HFFc6 (cell line): Measurements from ENCODE around the gene RGCC. TPM values are rescaled to one million over a fixed set of nuclear protein-coding genes. Genes with fewer than 3 reads are reported as not detected.
A peak's percentile ranks its signal among the peaks of the same experiment; 100 is the strongest.

Experiments used
- DNase-seq: peaks from one replicate; pipeline ENCODE4 v3.0.0-alpha.2; 2018
- H3K27ac Mint-ChIP-seq: 2 replicates; pipeline ENCODE4 v1.8.0; 2020; ENCODE audit warnings: mild to moderate bottlenecking, mixed read lengths
- H3K27me3 Mint-ChIP-seq: 2 replicates; pipeline ENCODE4 v1.8.0; 2021; ENCODE audit warnings: mild to moderate bottlenecking, moderate library complexity, mixed read lengths; ENCODE audit not compliant: insufficient read depth
- H3K36me3 Mint-ChIP-seq: 2 replicates; pipeline ENCODE4 v1.8.0; 2021; ENCODE audit warnings: low read depth, mixed read lengths
- H3K4me1 Mint-ChIP-seq: 2 replicates; pipeline ENCODE4 v1.8.0; 2020; ENCODE audit warnings: low read depth, mixed read lengths
- H3K4me3 Mint-ChIP-seq: 2 replicates; pipeline ENCODE4 v1.8.0; 2020; ENCODE audit warnings: mild to moderate bottlenecking, moderate library complexity, mixed read lengths
- H3K9me3 Mint-ChIP-seq: 2 replicates; pipeline ENCODE4 v1.8.0; 2020; ENCODE audit warnings: mild to moderate bottlenecking, mixed read lengths
- long read RNA-seq: library from polyadenylated mRNA; unstranded; transcript quantifications from one replicate; pipeline ENCODE4 v2.0.0, GENCODE V29; 2019
- total RNA-seq, 6 experiments: library from RNA; stranded (reverse); fragmentation: NEBNext Ultra II Directional; extraction: Animal tissue kit (Norgen Biotek cat#: 25700); gene quantifications; 2 replicates in 1 of 6; 3 replicates in 5 of 6; pipeline ENCODE4 v1.2.3, GENCODE V29; 2021
- TF ChIP-seq, protein P1 (sequence below): fragments of 200-600 bp; sonication (generic); IDR thresholded peaks from 2 replicates; pipeline ENCODE4 v1.5.0; 2021; ENCODE audit warnings: antibody characterized with exemption, mild to moderate bottlenecking

Gene RGCC, protein sequence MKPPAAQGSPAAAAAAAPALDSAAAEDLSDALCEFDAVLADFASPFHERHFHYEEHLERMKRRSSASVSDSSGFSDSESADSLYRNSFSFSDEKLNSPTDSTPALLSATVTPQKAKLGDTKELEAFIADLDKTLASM
- under 1 TPM in 1 of 6 experiments, not detected in 5; 0.43 TPM for total RNA-seq
- long read RNA-seq: 0 reads

DNA sequence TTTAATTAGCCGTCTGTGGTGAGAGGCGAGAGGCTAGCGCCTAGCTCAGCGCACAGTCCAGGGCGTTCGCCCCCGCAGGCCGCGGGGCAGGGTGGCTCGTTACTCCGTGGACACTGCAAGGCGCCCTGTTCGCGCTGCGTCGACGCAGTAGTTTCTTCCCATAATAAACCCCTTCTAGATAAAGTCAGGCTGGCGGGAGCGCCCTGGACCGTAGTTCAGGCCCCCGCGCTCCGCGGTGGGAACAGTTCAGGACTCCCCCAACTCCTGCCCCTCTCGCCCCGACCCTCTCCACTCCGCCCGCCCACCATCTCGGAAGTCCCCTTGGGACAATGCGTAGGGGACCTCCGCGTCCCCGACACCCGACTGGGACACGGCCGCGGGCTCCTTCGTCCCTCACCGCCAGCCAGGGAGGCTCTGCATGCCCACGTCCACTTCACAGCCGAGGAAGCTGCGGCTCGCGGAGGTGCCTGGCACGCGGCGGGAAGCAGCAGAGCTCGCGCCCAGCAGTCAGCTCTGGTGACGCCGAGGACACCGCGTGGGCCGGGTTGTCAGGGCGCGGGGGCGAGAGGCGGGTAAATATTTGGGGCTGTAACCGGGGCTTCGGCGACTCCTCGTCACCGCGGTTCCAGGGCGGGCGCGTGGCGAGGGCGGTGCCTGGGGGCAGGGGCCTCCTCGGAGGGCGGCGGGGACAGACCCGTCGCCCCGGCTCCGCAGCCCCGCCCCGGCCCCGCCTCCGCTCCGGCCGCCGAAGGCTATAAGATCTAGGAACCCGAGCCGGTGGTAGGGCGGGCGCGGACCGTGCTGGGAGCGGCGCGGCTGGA, at the start of gene RGCC:
Gene RGCC, plus strand, starts transcription at position 783 of the 821 bp plus-strand sequence. CDS start 158 bp downstream, outside the sequence.
- Mint-ChIP-seq H3K4me3 (peak within 1 kb of the TSS; percentile 61), H3K27ac (peak within 1 kb of the TSS; percentile 31; the same call in 1 of the 2 replicates), H3K9me3 (no peaks in the 10 kb centered on the region), H3K27me3 (peaks cover 29% of the 10 kb centered on the region), H3K4me1 (no peaks in the 10 kb centered on the region), H3K36me3 (no peaks in the 10 kb centered on the region)
- TF ChIP-seq, protein P1, sequence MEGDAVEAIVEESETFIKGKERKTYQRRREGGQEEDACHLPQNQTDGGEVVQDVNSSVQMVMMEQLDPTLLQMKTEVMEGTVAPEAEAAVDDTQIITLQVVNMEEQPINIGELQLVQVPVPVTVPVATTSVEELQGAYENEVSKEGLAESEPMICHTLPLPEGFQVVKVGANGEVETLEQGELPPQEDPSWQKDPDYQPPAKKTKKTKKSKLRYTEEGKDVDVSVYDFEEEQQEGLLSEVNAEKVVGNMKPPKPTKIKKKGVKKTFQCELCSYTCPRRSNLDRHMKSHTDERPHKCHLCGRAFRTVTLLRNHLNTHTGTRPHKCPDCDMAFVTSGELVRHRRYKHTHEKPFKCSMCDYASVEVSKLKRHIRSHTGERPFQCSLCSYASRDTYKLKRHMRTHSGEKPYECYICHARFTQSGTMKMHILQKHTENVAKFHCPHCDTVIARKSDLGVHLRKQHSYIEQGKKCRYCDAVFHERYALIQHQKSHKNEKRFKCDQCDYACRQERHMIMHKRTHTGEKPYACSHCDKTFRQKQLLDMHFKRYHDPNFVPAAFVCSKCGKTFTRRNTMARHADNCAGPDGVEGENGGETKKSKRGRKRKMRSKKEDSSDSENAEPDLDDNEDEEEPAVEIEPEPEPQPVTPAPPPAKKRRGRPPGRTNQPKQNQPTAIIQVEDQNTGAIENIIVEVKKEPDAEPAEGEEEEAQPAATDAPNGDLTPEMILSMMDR: no peak
- DNase-seq: peak; percentile 39

DNA sequence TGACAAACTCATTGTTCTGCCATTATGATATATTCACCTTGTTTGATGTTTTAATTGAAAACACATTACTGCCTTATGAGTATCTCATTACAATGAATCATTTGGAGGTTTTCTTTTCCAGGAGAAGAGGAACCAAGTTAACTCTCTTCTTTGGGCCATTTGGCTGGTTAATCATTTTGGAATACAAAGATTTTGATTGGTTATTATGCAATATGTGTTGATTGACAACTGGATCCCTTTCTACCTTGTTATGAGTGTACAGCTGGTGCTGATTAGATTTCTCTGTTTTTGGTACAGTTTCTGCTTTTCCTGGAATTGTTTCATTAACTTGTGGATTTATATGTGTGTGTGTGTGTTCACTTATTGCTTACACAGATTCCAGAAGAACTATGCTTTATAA, 49.2 kb upstream of the RGCC start:
- Mint-ChIP-seq H3K36me3 (no peaks in the 10 kb centered on the region), H3K27ac (no peak overlapping the region), H3K4me3 (no peak overlapping the region), H3K4me1 (peaks cover 7% of the 10 kb centered on the region; the same call in 1 of the 2 replicates), H3K27me3 (peaks cover 1% of the 10 kb centered on the region), H3K9me3 (no peaks in the 10 kb centered on the region)
- TF ChIP-seq, protein P1: no peak
- DNase-seq: no peak

DNA sequence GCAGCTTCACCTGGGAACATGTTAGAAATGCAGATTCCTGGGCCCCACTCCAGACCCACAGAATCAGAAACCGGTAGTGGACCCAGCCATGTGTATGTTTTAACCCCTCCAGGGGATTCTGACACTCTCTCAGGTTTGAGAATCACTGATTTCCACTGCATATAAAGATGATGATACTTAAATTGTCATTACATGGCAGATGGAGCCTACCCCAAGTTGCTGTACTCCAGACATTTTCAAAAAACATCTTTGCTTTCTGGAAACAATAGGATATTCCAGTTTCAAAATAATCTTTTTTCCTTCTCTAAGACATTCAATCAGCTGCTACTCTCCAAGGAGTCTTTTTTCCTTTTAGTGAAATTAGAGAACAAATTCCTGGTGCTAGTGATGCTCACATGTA, 48.6 kb upstream of the RGCC start:
- DNase-seq: no peak
- no peaks in the 10 kb centered on the region for H3K9me3 Mint-ChIP-seq

DNA sequence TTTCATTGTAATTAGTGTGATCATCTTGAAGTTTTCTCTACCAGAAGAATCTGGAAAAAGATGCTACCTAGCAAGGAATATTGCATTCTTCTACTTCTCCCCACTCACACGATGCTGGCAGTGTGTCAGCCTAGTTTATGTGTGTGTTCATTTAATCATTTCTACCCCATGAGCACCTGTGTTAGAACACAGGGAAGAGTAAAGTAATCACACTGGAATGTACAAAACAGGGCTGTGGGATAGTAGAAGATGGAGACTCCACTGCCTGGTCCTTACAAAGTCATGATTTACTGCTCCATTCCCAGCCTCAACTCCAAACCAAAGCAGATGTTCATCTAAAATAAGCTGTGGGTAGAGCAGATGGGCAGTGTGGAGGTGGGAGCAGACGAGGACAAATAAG, 47.7 kb upstream of the RGCC start:
- no peaks in the 10 kb centered on the region for H3K9me3 Mint-ChIP-seq
- H3K27me3 Mint-ChIP-seq: peaks cover under 1% of the 10 kb centered on the region
- H3K27ac Mint-ChIP-seq: no peak overlapping the region
- no peak for DNase-seq
- TF ChIP-seq, protein P1: no peak
- H3K4me3 Mint-ChIP-seq: no peak overlapping the region
- peaks cover 7% of the 10 kb centered on the region; the same call in 1 of the 2 replicates for H3K4me1 Mint-ChIP-seq
- H3K36me3 Mint-ChIP-seq: no peaks in the 10 kb centered on the region

More for the DNA sequence above, 48.6 kb upstream of the RGCC start:
- Mint-ChIP-seq H3K4me1 (peaks cover 7% of the 10 kb centered on the region; the same call in 1 of the 2 replicates), H3K27me3 (peaks cover 1% of the 10 kb centered on the region), H3K36me3 (no peaks in the 10 kb centered on the region), H3K27ac (no peak overlapping the region), H3K4me3 (no peak overlapping the region)
- TF ChIP-seq, protein P1: no peak

DNA sequence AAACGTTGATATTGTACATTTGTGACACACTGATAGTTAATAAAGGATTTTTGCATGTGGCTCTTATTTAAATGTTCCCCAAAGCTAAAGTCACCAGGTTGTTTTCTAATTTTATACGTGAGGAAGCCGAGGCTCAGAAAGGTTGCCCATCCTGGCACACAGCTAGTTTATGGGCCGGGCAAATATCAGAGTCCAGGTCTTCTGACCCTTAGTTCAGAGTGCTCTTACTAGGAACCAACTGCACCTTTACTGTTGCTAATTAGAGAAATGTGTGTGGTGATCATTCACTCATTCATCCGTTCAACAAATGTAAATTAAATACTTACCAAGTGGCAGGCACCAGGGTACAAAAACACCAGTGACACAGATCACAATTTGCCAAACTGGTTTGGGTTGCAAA, 46.3 kb upstream of the RGCC start:
- no peak for DNase-seq
- peaks cover 2% of the 10 kb centered on the region for H3K27me3 Mint-ChIP-seq
- TF ChIP-seq, protein P1: no peak
- no peak overlapping the region for H3K27ac Mint-ChIP-seq
- H3K4me1 Mint-ChIP-seq: peaks cover 7% of the 10 kb centered on the region; the same call in 1 of the 2 replicates
- H3K36me3 Mint-ChIP-seq: no peaks in the 10 kb centered on the region
- no peaks in the 10 kb centered on the region for H3K9me3 Mint-ChIP-seq
- H3K4me3 Mint-ChIP-seq: no peak overlapping the region
